ENCODE results near the gene HK1.
"Not testable (repeated sequence)": the region's sequence is repeated elsewhere in the genome, so short reads cannot be mapped to it uniquely, and the experiment has no call there.

The HK1 gene

GRCh38 chr10:69422676-69423075, 144.4 kb downstream of the HK1 start:
- DNase-seq (ENCODE audit: low read depth) = no peak

GRCh38 chr10:69425041-69425440, 146.7 kb downstream of the HK1 start:
- DNase-seq (ENCODE audit: low read depth) = no peak

- DNase-seq (ENCODE audit: low read depth) = no peak
Observed at GRCh38 chr10:69425511-69426298, 147.4 kb downstream of the HK1 start.

GRCh38 chr10:69426376-69426727, 148.1 kb downstream of the HK1 start:
- DNase-seq (ENCODE audit: low read depth) = no peak

- no peak for DNase-seq (ENCODE audit: low read depth)
Observed at GRCh38 chr10:69428165-69428564, 149.9 kb downstream of the HK1 start.

- DNase-seq (ENCODE audit: low read depth) = no peak
Observed at GRCh38 chr10:69434169-69434568, 155.9 kb downstream of the HK1 start.

- no peak for DNase-seq (ENCODE audit: low read depth)
Observed at GRCh38 chr10:69434926-69435325, 156.6 kb downstream of the HK1 start.

GRCh38 chr10:69435966-69436520, 157.7 kb downstream of the HK1 start:
- no peak for DNase-seq (ENCODE audit: low read depth)

GRCh38 chr10:69437321-69438259, 159.3 kb downstream of the HK1 start:
- DNase-seq (ENCODE audit: low read depth) = no peak

GRCh38 chr10:69438536-69439349, 160.4 kb downstream of the HK1 start:
- DNase-seq (ENCODE audit: low read depth) = no peak

GRCh38 chr10:69439350-69439739, 161.0 kb downstream of the HK1 start:
- DNase-seq (ENCODE audit: low read depth) = no peak

GRCh38 chr10:69439813-69440506, 161.7 kb downstream of the HK1 start:
- DNase-seq (ENCODE audit: low read depth) = no peak

GRCh38 chr10:69443354-69443753, 165.1 kb downstream of the HK1 start:
- DNase-seq (ENCODE audit: low read depth) = no peak

GRCh38 chr10:69445041-69445440, 166.7 kb downstream of the HK1 start:
- no peak for DNase-seq (ENCODE audit: low read depth)

- DNase-seq (ENCODE audit: low read depth) = no peak
Observed at GRCh38 chr10:69446229-69446628, 167.9 kb downstream of the HK1 start.

- DNase-seq (ENCODE audit: low read depth) = peak; percentile 83
Observed at GRCh38 chr10:69446650-69447151, 168.4 kb downstream of the HK1 start.

GRCh38 chr10:69449841-69450240, 171.5 kb downstream of the HK1 start:
- DNase-seq (ENCODE audit: low read depth) = no peak

- not testable (repeated sequence) for DNase-seq (ENCODE audit: low read depth)
Observed at GRCh38 chr10:69450395-69450794, 172.1 kb downstream of the HK1 start.

GRCh38 chr10:69451209-69451783, 173.0 kb downstream of the HK1 start, which contains the start of gene TSPAN15:
Gene TSPAN15 (plus strand): TSS chr10:69451465. CDS start chr10:69451595, 130 bp downstream.
- no peak for DNase-seq (ENCODE audit: low read depth)
